Fibroblast of mammary gland (primary cell): Measurements from ENCODE around the gene GCG.
A peak's percentile ranks its signal among the peaks of the same experiment; 100 is the strongest.

ENCODE experiments used
- DNase-seq: peaks from one replicate; pipeline ENCODE4 v3.0.0-alpha.2; 2010; ENCODE audit warnings: low read depth
- H3K4me3 ChIP-seq: 2 replicates; pipeline ENCODE4 v1.5.1; 2011; ENCODE audit warnings: low read depth, mild to moderate bottlenecking, low read length, moderate library complexity; ENCODE audit not compliant: control insufficient read depth
- TF ChIP-seq, protein P1 (sequence below): conservative IDR thresholded peaks from 2 replicates; pipeline ENCODE4 v1.5.1; 2011; ENCODE audit warnings: low read depth, low read length, inconsistent platforms; ENCODE audit not compliant: control insufficient read depth, insufficient read depth

The GCG gene

GRCh38 chr2:162155093-162155492 lies 3.0 kb upstream of the GCG start:
- H3K4me3 ChIP-seq, result no peak overlapping the region
- DNase-seq, result no peak
- TF ChIP-seq, protein P1, sequence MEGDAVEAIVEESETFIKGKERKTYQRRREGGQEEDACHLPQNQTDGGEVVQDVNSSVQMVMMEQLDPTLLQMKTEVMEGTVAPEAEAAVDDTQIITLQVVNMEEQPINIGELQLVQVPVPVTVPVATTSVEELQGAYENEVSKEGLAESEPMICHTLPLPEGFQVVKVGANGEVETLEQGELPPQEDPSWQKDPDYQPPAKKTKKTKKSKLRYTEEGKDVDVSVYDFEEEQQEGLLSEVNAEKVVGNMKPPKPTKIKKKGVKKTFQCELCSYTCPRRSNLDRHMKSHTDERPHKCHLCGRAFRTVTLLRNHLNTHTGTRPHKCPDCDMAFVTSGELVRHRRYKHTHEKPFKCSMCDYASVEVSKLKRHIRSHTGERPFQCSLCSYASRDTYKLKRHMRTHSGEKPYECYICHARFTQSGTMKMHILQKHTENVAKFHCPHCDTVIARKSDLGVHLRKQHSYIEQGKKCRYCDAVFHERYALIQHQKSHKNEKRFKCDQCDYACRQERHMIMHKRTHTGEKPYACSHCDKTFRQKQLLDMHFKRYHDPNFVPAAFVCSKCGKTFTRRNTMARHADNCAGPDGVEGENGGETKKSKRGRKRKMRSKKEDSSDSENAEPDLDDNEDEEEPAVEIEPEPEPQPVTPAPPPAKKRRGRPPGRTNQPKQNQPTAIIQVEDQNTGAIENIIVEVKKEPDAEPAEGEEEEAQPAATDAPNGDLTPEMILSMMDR, result peak; percentile 25

DNA sequence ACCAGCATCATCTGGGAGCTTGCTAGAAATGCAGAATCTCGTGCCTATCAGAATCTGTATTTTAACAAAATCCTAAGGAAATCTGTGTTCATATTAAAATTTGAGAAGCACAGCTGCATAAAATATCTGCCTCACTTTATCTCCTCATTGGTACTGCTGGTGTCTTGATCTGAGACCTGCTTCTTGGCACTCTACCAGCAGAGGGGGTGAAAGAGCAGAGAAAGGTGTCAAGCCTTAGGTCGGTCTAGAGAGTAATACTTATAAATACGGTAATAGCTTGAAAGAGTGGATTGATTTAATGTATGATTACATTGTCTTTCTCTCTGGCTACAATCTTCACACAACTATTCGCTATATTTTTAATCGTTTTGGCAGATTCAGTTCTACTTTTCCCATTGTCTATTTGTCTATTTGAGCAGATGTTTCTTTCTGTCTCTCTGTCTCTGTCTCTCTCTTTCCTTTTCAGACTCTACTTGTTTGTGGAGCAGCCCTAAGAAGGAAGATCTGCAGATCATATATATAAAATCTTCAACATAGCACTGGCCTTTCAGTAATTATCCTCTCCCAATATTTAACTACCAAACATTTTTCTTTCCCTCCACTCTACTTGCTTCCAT lies 1.7 kb upstream of the GCG start:
- peak; percentile 65 for DNase-seq
- TF ChIP-seq, protein P1, result peak; percentile 73
- no peak overlapping the region for H3K4me3 ChIP-seq

DNA sequence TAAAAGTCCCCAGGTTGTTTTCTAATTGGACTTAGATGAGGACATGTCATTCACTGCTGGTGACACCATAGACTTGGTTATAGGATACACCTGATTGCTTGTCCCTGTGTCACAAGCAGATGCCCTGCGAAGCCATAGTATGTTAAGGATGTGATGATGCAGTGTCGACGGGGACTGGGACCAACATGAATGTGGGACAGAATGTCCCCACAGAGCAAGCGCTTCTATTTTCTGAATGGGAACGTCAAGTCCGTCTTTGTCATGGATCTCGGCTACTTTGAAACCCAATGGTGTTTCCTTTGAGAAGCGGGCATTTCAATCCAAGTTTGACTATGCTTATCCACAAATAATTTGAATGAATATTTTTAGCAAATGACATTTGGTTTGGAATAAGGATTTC lies 2.1 kb downstream of the GCG start:
- no peak for DNase-seq
- TF ChIP-seq, protein P1, result no peak
- H3K4me3 ChIP-seq, result no peak overlapping the region

DNA sequence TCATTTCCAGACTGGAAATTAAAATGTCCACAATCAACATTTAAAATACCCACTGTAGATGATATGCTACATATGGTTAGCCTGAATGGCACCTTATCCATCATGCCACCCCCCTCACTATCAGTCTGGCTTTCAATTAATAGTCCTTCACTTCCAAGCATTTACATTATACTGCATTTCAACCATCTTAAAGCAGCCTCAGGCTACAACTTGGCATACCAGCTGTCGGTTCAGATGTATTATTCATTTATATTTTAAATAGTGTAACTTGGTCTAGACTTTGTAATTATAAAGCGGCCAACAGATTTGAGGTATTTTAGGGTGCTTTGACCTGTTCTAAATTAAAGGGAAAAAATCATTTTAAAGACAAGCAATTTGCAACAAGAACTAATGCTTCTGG lies 2.6 kb downstream of the GCG start:
- TF ChIP-seq, protein P1, result no peak
- DNase-seq, result no peak
- H3K4me3 ChIP-seq, result no peak overlapping the region

DNA sequence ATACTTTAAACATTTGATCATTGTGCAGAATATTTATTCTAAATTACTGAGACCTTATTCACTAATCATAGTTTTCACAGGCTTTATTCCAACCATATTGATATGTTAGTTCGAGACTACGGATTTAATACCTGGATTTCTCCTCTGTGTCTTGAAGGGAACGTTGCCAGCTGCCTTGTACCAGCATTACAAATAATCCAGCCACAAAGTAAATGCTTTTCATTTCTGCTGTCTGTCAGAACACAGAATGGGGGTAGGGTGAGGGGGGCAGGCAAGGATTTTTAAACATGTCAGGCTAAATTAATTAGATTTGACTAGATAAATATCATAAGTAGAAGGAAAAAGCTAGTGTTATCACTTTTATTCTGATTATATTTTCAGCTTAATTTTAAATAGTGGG lies 3.1 kb downstream of the GCG start:
- TF ChIP-seq, protein P1, result no peak
- no peak for DNase-seq
- no peak overlapping the region for H3K4me3 ChIP-seq

- TF ChIP-seq, protein P1, result no peak
- no peak overlapping the region for H3K4me3 ChIP-seq
- no peak for DNase-seq
Observed at GRCh38 chr2:162143969-162144368, 8.1 kb downstream of the GCG start.

DNA sequence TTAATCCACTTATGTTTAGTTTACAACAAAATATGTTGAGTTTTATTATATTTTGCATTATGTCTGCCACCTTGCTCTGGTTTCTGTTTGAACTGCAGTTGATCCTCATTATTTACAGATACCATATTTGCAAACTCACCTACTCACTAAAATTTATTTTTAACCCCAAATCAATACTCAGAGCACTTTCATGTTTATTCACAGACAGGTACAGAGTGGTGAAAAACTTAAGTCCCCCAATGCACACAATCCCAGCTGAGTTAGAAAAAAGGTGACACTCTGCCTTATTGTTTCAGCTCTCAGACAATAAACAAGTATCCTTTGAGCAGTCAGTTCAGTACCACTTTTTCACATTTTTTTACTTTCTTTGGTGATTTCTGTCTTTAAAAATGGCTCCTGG lies 13.7 kb downstream of the GCG start:
- TF ChIP-seq, protein P1, result no peak
- no peak overlapping the region for H3K4me3 ChIP-seq
- DNase-seq, result no peak
